GM12878 (cell line): Measurements from ENCODE around the gene RMI2. TPM values are rescaled to one million over a fixed set of nuclear protein-coding genes. Genes with fewer than 3 reads are reported as not detected.

Source experiments
- ATAC-seq: fragments of 200-7000 bp; cut with Tn5 transposase; 3 replicates; pipeline ENCODE4 v1.9.1; 2020; ENCODE audit warnings: mild to moderate bottlenecking, moderate library complexity
- BruUV-seq: library from RNA; stranded (reverse); fragments of 400-500 nt; replicated peaks from 2 replicates; lab custom pipeline; 2021; lab: Mats Ljungman, UMichigan
- CTCF ChIA-PET: fragments of 300-600 bp; sonication (Branson Sonifier 250); formaldehyde crosslinking; extraction: SDS; loops from one replicate; lab custom pipeline; 2021; ENCODE audit warnings: inconsistent platforms; lab: Yijun Ruan, JAX
- POLR2A ChIA-PET: fragments of 350-600 bp; formaldehyde crosslinking; extraction: SDS; loops from one replicate; lab custom pipeline; 2021; ENCODE audit warnings: inconsistent platforms; lab: Charles Lee
- RAD21 ChIA-PET: fragments of 300-600 bp; sonication (Branson Sonifier 250); formaldehyde crosslinking; loops from one replicate; lab custom pipeline; 2023; ENCODE audit warnings: antibody characterized with exemption; ENCODE audit not compliant: unreplicated experiment; lab: Charles Lee
- SMC1A ChIA-PET: fragments of 300-600 bp; sonication (Branson Sonifier 250); formaldehyde crosslinking; loops from one replicate; lab custom pipeline; 2023; ENCODE audit not compliant: unreplicated experiment, uncharacterized antibody; lab: Charles Lee
- DNase-seq: peaks from one replicate; pipeline ENCODE4 v3.0.0-alpha.2; 2011; ENCODE audit warnings: low read depth, low spot score
- FAIRE-seq: peaks from 3 replicates; lab custom pipeline; 2011; peaks lifted over from hg19 to GRCh38; lab: Jason Lieb, UNC
- H2AFZ ChIP-seq: 2 replicates; pipeline ENCODE4 v1.6.0; 2011; ENCODE audit warnings: low read depth, low read length, control low read depth; ENCODE audit not compliant: control insufficient read depth
- H3K27ac ChIP-seq: 2 replicates; pipeline ENCODE4 v1.5.1; 2011; ENCODE audit warnings: control low read depth; ENCODE audit not compliant: control insufficient read depth, insufficient read depth
- H3K27me3 ChIP-seq, 2 experiments: replicated peaks in 1 of 2; 2 replicates each; pipeline versions ENCODE4 v1.6.0 to v1.6.1; 2011; ENCODE audit warnings: low read length in 1 of 2; ENCODE audit not compliant: control insufficient read depth in 2 of 2, insufficient read depth in 2 of 2
- H3K36me3 ChIP-seq, 2 experiments: 2 replicates each; pipeline ENCODE4 v1.5.1; 2011; ENCODE audit warnings: low read length in 1 of 2; ENCODE audit not compliant: control insufficient read depth in 2 of 2, insufficient read depth in 2 of 2
- H3K4me1 ChIP-seq: 2 replicates; pipeline ENCODE4 v1.6.1; 2011; ENCODE audit warnings: mild to moderate bottlenecking, low read length, moderate library complexity, mixed read lengths; ENCODE audit not compliant: control insufficient read depth, insufficient read depth
- H3K4me2 ChIP-seq: 2 replicates; pipeline ENCODE4 v1.6.0; 2011; ENCODE audit warnings: control low read depth; ENCODE audit not compliant: control insufficient read depth, insufficient read depth
- H3K4me3 ChIP-seq: fragments of 200-600 bp; sonication (generic); 2 replicates; pipeline ENCODE4 v1.5.1; 2016
- H3K79me2 ChIP-seq: 2 replicates; pipeline ENCODE4 v1.6.0; 2011; ENCODE audit warnings: low read length; ENCODE audit not compliant: control insufficient read depth, insufficient read depth
- H3K9ac ChIP-seq: 2 replicates; pipeline ENCODE4 v1.8.0; 2011; ENCODE audit warnings: low read length, control low read depth, mixed read lengths; ENCODE audit not compliant: control insufficient read depth, insufficient read depth
- H3K9me3 ChIP-seq: replicated peaks from 3 replicates; pipeline ENCODE4 v1.5.1; 2011; ENCODE audit warnings: mild to moderate bottlenecking, low read length; ENCODE audit not compliant: control insufficient read depth, insufficient read depth
- H4K20me1 ChIP-seq: 2 replicates; pipeline ENCODE4 v1.6.0; 2011; ENCODE audit not compliant: control insufficient read depth, insufficient read depth
- CBFB ChIP-seq: IDR thresholded peaks from 2 replicates; pipeline ENCODE4 v1.6.1; 2016; ENCODE audit warnings: antibody characterized with exemption, low read depth
- CHD2 ChIP-seq: IDR thresholded peaks from 2 replicates; pipeline ENCODE4 v1.6.1; 2011; ENCODE audit warnings: low read depth, low read length, improper control_type of control experiment, borderline replicate concordance
- CREM ChIP-seq: IDR thresholded peaks from 2 replicates; pipeline ENCODE4 v1.6.1; 2014; ENCODE audit warnings: antibody characterized with exemption, low read depth
- EED ChIP-seq: sonication (generic); IDR thresholded peaks from 2 replicates; pipeline ENCODE4 v1.6.1; 2016; ENCODE audit warnings: antibody characterized with exemption, low read depth
- EP300 ChIP-seq, 2 experiments: fragments of 150-350 bp in 1 of 2; IDR thresholded peaks; 2 replicates each; pipeline ENCODE4 v1.6.1; 2011 to 2012; ENCODE audit warnings: low read depth in 2 of 2, low read length in 2 of 2, borderline replicate concordance in 1 of 2, improper control_type of control experiment in 1 of 2, inconsistent platforms in 1 of 2; ENCODE audit not compliant: control insufficient read depth in 1 of 2
- FOXK2 ChIP-seq: fragments of 450-650 bp; IDR thresholded peaks from 2 replicates; pipeline ENCODE4 v1.6.1; 2017; ENCODE audit warnings: mild to moderate bottlenecking, moderate library complexity
- HDAC6 ChIP-seq: fragments of 200-600 bp; sonication (generic); IDR thresholded peaks from one replicate; pipeline ENCODE4 v1.8.0; 2017; ENCODE audit warnings: antibody characterized with exemption; ENCODE audit not compliant: unreplicated experiment
- MEF2B ChIP-seq: fragments of 450-650 bp; IDR thresholded peaks from 2 replicates; pipeline ENCODE4 v1.6.1; 2018; ENCODE audit warnings: mild to moderate bottlenecking, moderate library complexity; ENCODE audit not compliant: partially characterized antibody, poor library complexity, severe bottlenecking
- MYC ChIP-seq: IDR thresholded peaks from 2 replicates; pipeline ENCODE4 v1.6.1; 2011; ENCODE audit warnings: mild to moderate bottlenecking, low read length, moderate library complexity, inconsistent platforms; ENCODE audit not compliant: insufficient read depth, insufficient replicate concordance, insufficient read length, severe bottlenecking
- PKNOX1 ChIP-seq: fragments of 450-650 bp; IDR thresholded peaks from 2 replicates; pipeline ENCODE4 v1.6.1; 2016; ENCODE audit warnings: mild to moderate bottlenecking
- RELB ChIP-seq: fragments of 450-650 bp; IDR thresholded peaks from 2 replicates; pipeline ENCODE4 v1.6.1; 2017; ENCODE audit warnings: low read depth, mild to moderate bottlenecking, moderate library complexity
- SPI1 ChIP-seq: IDR thresholded peaks from 2 replicates; pipeline ENCODE4 v1.6.1; 2011; ENCODE audit warnings: low read depth, mild to moderate bottlenecking, low read length, moderate library complexity, borderline replicate concordance; ENCODE audit not compliant: insufficient read depth
- TBL1XR1 ChIP-seq: IDR thresholded peaks from 2 replicates; pipeline ENCODE4 v1.6.1; 2012; ENCODE audit warnings: low read depth, low read length, improper control_type of control experiment
- TCF12 ChIP-seq: IDR thresholded peaks from 2 replicates; pipeline ENCODE4 v1.6.1; 2011; ENCODE audit warnings: low read depth, mild to moderate bottlenecking, low read length
- TCF7 ChIP-seq: IDR thresholded peaks from 2 replicates; pipeline ENCODE4 v1.6.1; 2014; ENCODE audit warnings: antibody characterized with exemption, borderline replicate concordance
- ZBTB33 ChIP-seq: fragments of 450-650 bp; IDR thresholded peaks from 2 replicates; pipeline ENCODE4 v1.6.1; 2017; ENCODE audit warnings: mild to moderate bottlenecking
- ZNF217 ChIP-seq: fragments of 450-650 bp; IDR thresholded peaks from 2 replicates; pipeline ENCODE4 v1.6.1; 2017; ENCODE audit warnings: antibody characterized with exemption, mild to moderate bottlenecking
- WGBS: methylation state at CpG from one replicate; pipeline ENCODE4 v1.1.6; 2016; ENCODE audit warnings: low lambda C conversion rate; ENCODE audit not compliant: insufficient replicate concordance, insufficient coverage; ENCODE audit errors: missing lambda C conversion rate; 5-methylcytosine and 5-hydroxymethylcytosine counted together
- in situ Hi-C: fragments of 300-500 bp; cut with MboI; formaldehyde crosslinking; loops from 9 replicates; pipeline ENCODE4 v1.14.3; 2018; ENCODE audit warnings: mixed read lengths
- intact Hi-C: fragments of 100-400 bp; cut with micrococcal nuclease; formaldehyde crosslinking; loops from one replicate; pipeline ENCODE4 v1.14.2; 2022; ENCODE audit not compliant: unreplicated experiment
- polyA plus RNA-seq, 11 experiments: library from polyadenylated mRNA; depleted of rRNA in 4 of 11; unstranded in 6 of 11; stranded (reverse) in 5 of 11; fragments of >200 nt; fragmentation: Nextera tagmentation in 4 of 11; fragmentation: Illumina TruSeq in 1 of 11; extraction: Ambion mirVana in 4 of 11; extraction: Trizol in 1 of 11; gene quantifications; 1 replicate in 1 of 11; 2 replicates in 10 of 11; pipeline versions ENCODE4 v1.2.1 to v1.2.3, GENCODE V29; 2011 to 2016; ENCODE audit warnings: inconsistent platforms in 2 of 11, missing spikeins in 2 of 11, low read depth in 1 of 11
- total RNA-seq, 4 experiments: library from RNA; depleted of rRNA in 3 of 4; stranded (reverse); fragments of >200 nt in 3 of 4; fragmentation: Illumina TruSeq in 1 of 4; extraction: Trizol in 1 of 4; gene quantifications; 2 replicates each; pipeline versions ENCODE4 v1.2.1 to v1.2.3, GENCODE V29; 2013 to 2021

The RMI2 gene
- total and polyA plus RNA-seq, 10 of the 15 experiments (the other 5 are each of a cell fraction or from before 2014, with no cell fraction given), result 9.6 to 68.8 (median 32.1) TPM

- in situ Hi-C loops, result no loop called here
- TF ChIP-seq CREM, result peak; percentile 82; the same call in 1 of the 2 replicates
- peak; percentile 69; the same call in 1 of the 2 replicates for TF ChIP-seq CHD2
- no peak for TF ChIP-seq MYC
- TF ChIP-seq SPI1, result peak; percentile 93
- peak; percentile 44; the same call in 1 of the 2 replicates for TF ChIP-seq ZNF217
- no peak for TF ChIP-seq HDAC6
- TF ChIP-seq TCF12, result peak; percentile 31; the same call in 1 of the 2 replicates
- peak; percentile 62; the same call in 1 of the 2 replicates for TF ChIP-seq TCF7
- TF ChIP-seq ZBTB33, result no peak
- TF ChIP-seq FOXK2, result peak; percentile 65; the same call in 1 of the 2 replicates
- peak; percentile 75 for TF ChIP-seq EED
- peak; percentile 77 for TF ChIP-seq RELB
- TF ChIP-seq CBFB, result peak; percentile 48
- peak; percentile 84 for TF ChIP-seq MEF2B
- TF ChIP-seq TBL1XR1, result peak; percentile 84
- TF ChIP-seq PKNOX1, result peak; percentile 55; the same call in 1 of the 2 replicates
- peak; percentile 90 to 94 for TF ChIP-seq EP300 (IDR thresholded peaks at IDR 0.05; ENCODE audit: borderline replicate concordance in 1 of 2, control insufficient read depth in 1 of 2, low read depth in 2 of 2, low read length in 2 of 2)
Measured at GRCh38 chr16:11310997-11311561, 34.2 kb upstream of the RMI2 start.

More at GRCh38 chr16:11310997-11311561, 34.2 kb upstream of the RMI2 start:
- no TSS peak for BruUV-seq
- ATAC-seq, result peak; percentile 62
- 15% methylated on average over 10 of the region's 10 CpGs for WGBS
- Histone ChIP-seq H4K20me1 (no peaks in the 10 kb centered on the region), H2AFZ (no peak overlapping the region), H3K4me1 (peaks cover 68% of the 10 kb centered on the region), H3K9me3 (peaks cover 2% of the 10 kb centered on the region; the same call in 2 of the 3 replicates), H3K4me3 (peak overlapping the region; percentile 27; the same call in 1 of the 2 replicates), H3K36me3 (no peaks in the 10 kb centered on the region), H3K4me2 (peak overlapping the region; percentile 46), H3K27ac (peak overlapping the region; percentile 90), H3K27me3 (no peaks in the 10 kb centered on the region; a peak in 1 of 4 replicates), H3K79me2 (no peaks in the 10 kb centered on the region), H3K9ac (peak overlapping the region; percentile 42)
- CTCF ChIA-PET, result interaction anchor here (0.9 to 6.9 kb wide), 10 partner anchors 13 to 347 kb away, joined by 3 to 70 read pairs (median 8); partner anchors contain the start of gene SOCS1
- POLR2A ChIA-PET, result interaction anchor here (0.6 to 5.4 kb wide), 16 partner anchors 10 to 84 kb away, joined by 3 to 85 read pairs (median 6); partner anchors contain the start of gene SOCS1
- intact Hi-C loops, result loop anchor here (1.0 to 5.0 kb wide), 7 partner anchors 12 to 346 kb away; partner anchors contain the start of genes RMI2 and SOCS1
- FAIRE-seq, result peak; percentile 74
- SMC1A ChIA-PET, result interaction anchor here (0.6 to 7.4 kb wide), 20 partner anchors 12 to 346 kb away, joined by 3 to 194 read pairs (median 4); partner anchors contain the start of gene SOCS1
- RAD21 ChIA-PET, result interaction anchor here (0.6 to 8.5 kb wide), 17 partner anchors 10 to 362 kb away, joined by 3 to 206 read pairs (median 4); partner anchors contain the start of gene SOCS1
- DNase-seq, result peak; percentile 92
